Subcutaneous abdominal adipose tissue (tissue), 5 donors: Measurements from ENCODE around the gene DGUOK.

Source experiments
- H3K27ac ChIP-seq: one replicate; pipeline ENCODE4 v1.7.0; 2013; ENCODE audit warnings: low read depth, mild to moderate bottlenecking, inconsistent platforms, low read length, moderate library complexity
- H3K27me3 ChIP-seq, 5 donors: one replicate each; pipeline ENCODE4 v1.7.0; 2013; ENCODE audit warnings: low read length in 5 of 5, inconsistent platforms in 1 of 5; ENCODE audit not compliant: control insufficient read depth in 5 of 5, insufficient read depth in 4 of 5
- H3K36me3 ChIP-seq, 5 donors: one replicate each; pipeline ENCODE4 v1.7.0; 2013; ENCODE audit warnings: low read length in 5 of 5; ENCODE audit not compliant: control insufficient read depth in 5 of 5, insufficient read depth in 5 of 5
- H3K4me1 ChIP-seq, 5 donors: one replicate each; pipeline ENCODE4 v1.7.0; 2013; ENCODE audit warnings: low read length in 5 of 5, mild to moderate bottlenecking in 3 of 5, moderate library complexity in 1 of 5; ENCODE audit not compliant: control insufficient read depth in 5 of 5, insufficient read depth in 5 of 5
- H3K4me3 ChIP-seq, 5 donors: one replicate each; pipeline ENCODE4 v1.7.0; 2013; ENCODE audit warnings: low read length in 5 of 5, low read depth in 1 of 5
- H3K9ac ChIP-seq, 5 donors: one replicate each; pipeline ENCODE4 v1.7.0; 2013; ENCODE audit warnings: low read length in 5 of 5, mild to moderate bottlenecking in 4 of 5, moderate library complexity in 3 of 5
- H3K9me3 ChIP-seq, 5 donors: one replicate each; pipeline ENCODE4 v1.7.0; 2013; ENCODE audit warnings: low read length in 5 of 5; ENCODE audit not compliant: control insufficient read depth in 5 of 5
- donor health status: healthy.
- donor health status: healthy.
- donor health status: healthy.
- donor health status: healthy.
- donor health status: healthy.

The DGUOK gene

GRCh38 chr2:73891276-73891901 lies 35.3 kb upstream of the DGUOK start:
- no peak overlapping the region for H3K27ac ChIP-seq
- no peak overlapping the region for H3K9ac ChIP-seq
- no peak overlapping the region for H3K4me3 ChIP-seq
- H3K9me3 ChIP-seq: no peaks in the 10 kb centered on the region
- H3K27me3 ChIP-seq: peaks cover 0 to 3% (median 0%) of the 10 kb centered on the region in 5 donors
- H3K4me1 ChIP-seq: peaks cover 0 to 2% (median under 1%) of the 10 kb centered on the region in 5 donors
- H3K36me3 ChIP-seq: no peaks in the 10 kb centered on the region

- Histone ChIP-seq H3K36me3 (no peaks in the 10 kb centered on the region), H3K4me1 (peaks cover 2 to 13% (median 4%) of the 10 kb centered on the region in 5 donors), H3K9me3 (no peaks in the 10 kb centered on the region), H3K9ac (no peak within 1 kb of the TSS), H3K27me3 (peaks cover 0 to 2% (median 0%) of the 10 kb centered on the region in 5 donors), H3K27ac (no peak within 1 kb of the TSS), H3K4me3 (no peak within 1 kb of the TSS)
These were observed 33.9 kb upstream of the DGUOK start, which contains the start of gene ACTG2 for GRCh38 chr2:73892631-73893329. ACTG2 (plus strand) TSS chr2:73893008; CDS start chr2:73901312, 8,304 bp downstream.

GRCh38 chr2:73893764-73894474 lies 32.8 kb upstream of the DGUOK start:
- H3K36me3 ChIP-seq: no peaks in the 10 kb centered on the region
- peaks cover 2 to 13% (median 4%) of the 10 kb centered on the region in 5 donors for H3K4me1 ChIP-seq
- H3K27me3 ChIP-seq: peaks cover 0 to 2% (median 0%) of the 10 kb centered on the region in 5 donors
- H3K9me3 ChIP-seq: no peaks in the 10 kb centered on the region
- H3K4me3 ChIP-seq: no peak overlapping the region
- H3K27ac ChIP-seq: no peak overlapping the region
- H3K9ac ChIP-seq: no peak overlapping the region

- no peak overlapping the region for H3K9ac ChIP-seq
- H3K36me3 ChIP-seq: no peaks in the 10 kb centered on the region
- no peak overlapping the region for H3K4me3 ChIP-seq
- peaks cover 2 to 13% (median 4%) of the 10 kb centered on the region in 5 donors for H3K4me1 ChIP-seq
- H3K9me3 ChIP-seq: no peaks in the 10 kb centered on the region
- peaks cover 0 to 2% (median 0%) of the 10 kb centered on the region in 5 donors for H3K27me3 ChIP-seq
- no peak overlapping the region for H3K27ac ChIP-seq
These were observed 32.2 kb upstream of the DGUOK start for GRCh38 chr2:73894475-73894850.

GRCh38 chr2:73894877-73895276 lies 31.8 kb upstream of the DGUOK start:
- Histone ChIP-seq H3K27ac (no peak overlapping the region), H3K36me3 (no peaks in the 10 kb centered on the region), H3K9ac (no peak overlapping the region), H3K27me3 (peaks cover 0 to 2% (median 0%) of the 10 kb centered on the region in 5 donors), H3K4me1 (peaks cover 2 to 13% (median 4%) of the 10 kb centered on the region in 5 donors), H3K4me3 (no peak overlapping the region), H3K9me3 (no peaks in the 10 kb centered on the region)

- Histone ChIP-seq H3K36me3 (no peaks in the 10 kb centered on the region), H3K4me3 (no peak overlapping the region), H3K9me3 (no peaks in the 10 kb centered on the region), H3K27ac (no peak overlapping the region), H3K4me1 (peaks cover 2 to 13% (median 4%) of the 10 kb centered on the region in 5 donors), H3K9ac (no peak overlapping the region), H3K27me3 (peaks cover 0 to 2% (median 0%) of the 10 kb centered on the region in 5 donors)
These were observed 31.2 kb upstream of the DGUOK start for GRCh38 chr2:73895473-73895872.

- Histone ChIP-seq H3K4me3 (no peak overlapping the region), H3K4me1 (peaks cover 2 to 13% (median 4%) of the 10 kb centered on the region in 5 donors), H3K9me3 (no peaks in the 10 kb centered on the region), H3K27ac (peak overlapping the region; percentile 37), H3K9ac (no peak overlapping the region), H3K36me3 (no peaks in the 10 kb centered on the region), H3K27me3 (peaks cover 0 to 2% (median 0%) of the 10 kb centered on the region in 5 donors)
These were observed 30.1 kb upstream of the DGUOK start for GRCh38 chr2:73896362-73897239.

GRCh38 chr2:73897240-73897583 lies 29.5 kb upstream of the DGUOK start:
- Histone ChIP-seq H3K9me3 (no peaks in the 10 kb centered on the region), H3K9ac (no peak overlapping the region), H3K36me3 (no peaks in the 10 kb centered on the region), H3K4me1 (peaks cover 2 to 13% (median 4%) of the 10 kb centered on the region in 5 donors), H3K4me3 (no peak overlapping the region), H3K27ac (no peak overlapping the region), H3K27me3 (peaks cover 0 to 3% (median 2%) of the 10 kb centered on the region in 5 donors)

GRCh38 chr2:73897934-73898333 lies 28.7 kb upstream of the DGUOK start:
- no peak overlapping the region for H3K9ac ChIP-seq
- H3K9me3 ChIP-seq: no peaks in the 10 kb centered on the region
- no peak overlapping the region for H3K4me3 ChIP-seq
- peaks cover 2 to 13% (median 4%) of the 10 kb centered on the region in 5 donors for H3K4me1 ChIP-seq
- H3K27me3 ChIP-seq: peaks cover 0 to 6% (median 4%) of the 10 kb centered on the region in 5 donors
- H3K36me3 ChIP-seq: no peaks in the 10 kb centered on the region
- H3K27ac ChIP-seq: no peak overlapping the region
